NCI-H1105 treated with DMSO at 0.1 percent for 48 hours (cell line): ENCODE data around the gene PAK4.

ENCODE experiments used
- DNase-seq: peaks from one replicate; lab custom pipeline; 2025; lab: John Stamatoyannopoulos, UW

Gene PAK4

DNA sequence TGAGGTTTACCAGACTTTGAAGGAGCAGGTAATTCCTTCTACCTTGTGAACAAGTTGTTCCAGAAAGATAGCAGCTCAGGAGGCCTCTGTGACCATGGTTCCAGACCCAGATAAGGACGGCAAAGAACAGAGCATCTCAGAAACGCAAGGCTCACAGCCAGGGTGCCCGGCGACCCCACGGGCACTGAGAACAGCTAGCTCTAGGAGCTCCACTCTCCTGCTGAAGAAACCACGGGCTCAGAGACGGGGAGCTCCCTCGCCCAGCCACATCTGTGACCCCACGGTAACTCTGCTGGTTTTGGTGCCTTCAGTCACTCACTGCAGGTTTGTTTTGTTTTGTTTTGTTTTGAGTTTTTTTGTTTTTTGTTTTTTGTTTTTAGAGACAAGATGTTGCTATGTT lies 55.2 kb downstream of the PAK4 start:
- DNase-seq: no peak

DNA sequence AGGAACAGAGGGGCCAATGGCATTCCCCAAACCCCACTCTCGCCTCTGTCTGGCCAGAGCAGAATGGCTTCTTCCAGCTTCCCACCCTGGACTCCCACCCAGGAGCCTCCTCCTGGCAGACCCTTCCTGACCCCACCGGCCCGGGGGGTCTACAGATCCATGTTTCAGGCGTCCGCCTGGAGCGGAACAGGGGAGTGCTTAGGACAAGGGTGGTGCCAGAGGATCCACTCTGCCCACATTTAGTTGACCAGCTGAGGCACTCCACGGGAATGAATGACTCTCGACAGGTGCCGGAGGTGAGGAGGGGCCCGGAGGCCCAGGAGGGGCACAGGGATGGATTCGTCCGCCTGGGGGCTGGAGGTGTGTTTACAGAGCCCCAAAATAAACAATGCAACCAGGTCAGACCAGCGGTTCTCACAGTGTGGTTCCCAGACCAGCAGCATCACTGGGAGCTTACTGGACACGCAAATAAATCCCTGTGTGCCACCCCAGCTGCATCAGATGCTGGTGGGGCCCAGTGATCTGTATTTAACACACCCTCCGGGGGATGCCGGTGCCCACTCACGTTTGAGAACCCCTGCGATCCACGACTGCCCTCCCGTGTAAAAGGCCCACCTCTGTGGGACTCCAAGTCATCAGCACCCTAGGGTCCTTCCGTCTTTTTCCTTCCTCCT lies 56.1 kb downstream of the PAK4 start:
- no peak for DNase-seq

DNA sequence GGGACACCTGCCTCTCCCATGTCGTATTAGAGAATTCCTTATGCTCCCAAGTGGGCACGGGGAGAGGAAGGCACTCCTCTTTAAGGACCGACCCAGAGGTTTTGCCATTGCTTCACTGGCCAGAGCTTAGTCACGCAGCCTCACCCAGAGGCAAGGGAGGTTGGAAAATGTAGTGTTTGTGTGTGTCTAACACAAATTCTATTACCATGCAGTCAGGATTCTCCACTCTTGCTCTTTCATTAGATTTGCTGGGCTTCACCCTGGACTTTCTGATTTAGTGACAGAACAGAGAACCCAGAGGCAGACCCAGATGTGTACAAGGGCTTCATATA lies 56.6 kb downstream of the PAK4 start:
- no peak for DNase-seq

DNA sequence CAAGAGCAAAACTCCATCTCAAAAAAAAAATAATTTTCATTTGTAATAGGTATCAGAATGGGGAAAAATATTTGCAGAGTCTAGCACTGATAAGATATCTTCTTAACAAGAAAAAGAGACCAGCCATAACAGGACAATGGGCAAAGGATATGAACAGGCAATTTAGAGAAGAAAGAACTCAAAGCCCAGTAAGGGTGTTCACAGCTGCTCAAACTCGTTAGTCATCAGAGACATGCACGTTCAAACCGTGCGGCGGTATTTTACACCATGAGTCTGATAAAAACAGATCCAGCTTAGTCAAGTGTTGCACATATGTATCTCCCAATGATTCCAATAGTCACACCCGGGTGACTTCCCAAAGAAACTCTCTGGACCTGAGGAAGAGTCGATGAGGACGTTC lies 57.5 kb downstream of the PAK4 start:
- no peak for DNase-seq

DNA sequence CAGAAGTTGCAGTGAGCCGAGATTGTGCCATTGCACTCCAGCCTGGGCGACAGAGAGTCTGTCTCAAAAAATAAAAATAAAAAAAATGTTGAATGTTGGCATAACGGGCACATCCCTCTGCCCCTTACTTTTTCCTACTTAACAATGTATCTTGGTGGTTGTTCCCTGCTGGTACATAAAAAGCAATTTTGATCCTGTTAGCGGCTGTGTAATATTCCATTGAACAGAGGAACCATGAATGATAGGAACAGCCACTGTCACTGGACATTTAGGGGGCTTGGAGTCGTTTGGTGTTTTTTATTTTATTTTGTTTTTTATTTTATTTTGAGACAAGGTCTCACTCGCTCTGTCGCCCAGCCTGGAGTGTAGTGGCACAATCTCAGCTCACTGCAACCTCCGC lies 60.8 kb downstream of the PAK4 start:
- no peak for DNase-seq

GRCh38 chr19:39187552-39187943 lies 62.0 kb downstream of the PAK4 start:
- no peak for DNase-seq

DNA sequence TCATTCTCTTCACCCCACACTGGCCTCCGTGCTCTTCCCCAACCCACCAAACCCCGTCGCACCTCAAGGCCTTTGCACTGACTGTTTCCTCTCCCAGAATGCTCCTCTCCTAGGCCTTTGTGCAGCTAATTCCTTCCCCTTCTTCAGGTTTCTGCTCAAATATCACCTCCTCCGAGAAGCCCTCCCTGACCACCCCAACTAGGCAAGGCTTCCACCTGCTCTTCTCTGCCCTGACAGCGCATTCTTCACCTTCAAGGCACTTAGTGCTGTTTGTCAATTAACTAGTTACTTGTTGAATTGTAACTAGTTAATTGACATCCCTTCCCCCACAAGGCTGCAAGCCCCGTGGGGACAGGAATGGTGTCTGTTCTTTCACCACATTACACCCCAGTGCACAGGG lies 63.4 kb downstream of the PAK4 start:
- DNase-seq: no peak

DNA sequence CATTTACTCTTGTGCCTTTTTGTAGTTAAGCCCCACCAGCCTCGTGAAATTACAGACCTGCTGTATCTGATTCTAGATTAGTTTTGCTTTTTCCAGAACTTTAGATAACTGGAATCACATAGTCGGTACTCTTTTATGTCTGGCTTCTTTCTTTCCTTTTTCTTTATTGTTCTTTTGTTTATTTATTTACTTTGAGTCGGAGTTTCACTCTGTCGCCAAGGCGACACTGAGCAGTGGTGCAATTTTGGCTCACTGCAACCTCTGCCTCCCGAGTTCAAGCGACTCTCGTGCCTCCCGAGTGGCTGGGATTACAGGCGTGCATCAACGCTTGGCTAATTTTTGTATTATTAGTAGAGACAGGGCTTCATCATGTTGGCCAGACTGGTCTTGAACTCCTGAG lies 65.2 kb downstream of the PAK4 start:
- no peak for DNase-seq

GRCh38 chr19:39192846-39193245 lies 67.3 kb downstream of the PAK4 start:
- DNase-seq: no peak

DNA sequence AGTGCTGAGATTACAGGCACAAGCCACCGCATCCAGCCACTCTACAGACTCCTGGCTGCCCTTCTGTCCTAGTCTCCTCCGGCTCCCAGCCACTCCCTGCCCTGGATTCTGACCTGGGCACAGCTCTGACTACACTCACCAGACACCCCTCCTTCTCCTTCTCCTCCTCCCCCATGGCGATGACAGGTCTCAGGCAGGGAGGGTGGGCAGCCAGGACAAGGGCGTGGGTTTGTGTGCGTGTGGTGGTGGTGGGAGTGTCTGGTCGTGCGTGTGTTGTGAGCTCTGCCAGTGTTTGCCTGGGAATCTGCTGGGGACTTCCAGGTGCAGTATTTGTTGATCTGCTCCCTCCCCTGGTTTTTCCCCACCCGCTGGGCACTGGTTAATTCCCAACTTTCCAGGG lies 68.2 kb downstream of the PAK4 start:
- no peak for DNase-seq

DNA sequence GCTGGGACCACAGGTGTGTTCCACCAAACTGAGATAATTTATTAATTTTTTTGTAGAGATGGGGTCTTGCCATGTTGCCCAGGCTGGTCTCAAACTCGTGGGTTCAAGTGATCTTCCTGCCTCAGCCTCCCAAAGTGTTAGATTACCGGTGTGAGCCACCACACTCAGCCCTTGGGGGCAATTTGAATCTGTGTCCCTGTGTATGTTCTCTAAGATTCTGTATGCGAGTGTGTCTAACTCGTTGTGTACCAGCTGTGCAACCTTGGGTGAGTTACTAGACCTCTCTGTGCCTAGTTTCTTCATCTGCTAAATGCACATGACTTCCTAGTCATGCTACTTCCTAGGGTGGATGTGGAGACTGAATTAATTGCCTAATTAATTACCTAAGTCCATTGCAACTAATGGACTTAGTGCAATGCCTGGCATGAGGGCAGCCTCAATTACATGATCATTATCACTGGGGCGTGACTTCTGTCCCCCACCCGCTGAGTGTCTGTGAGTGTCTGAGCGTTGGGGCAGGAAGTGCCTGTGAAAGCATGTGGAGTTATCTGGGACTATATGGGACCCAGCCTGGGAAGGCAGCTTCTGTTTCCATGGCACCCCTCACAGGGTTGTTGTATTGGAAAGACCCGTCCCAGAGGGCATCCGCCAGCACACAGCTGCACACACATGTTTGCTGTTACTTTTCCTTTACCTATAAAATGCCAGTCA lies 69.4 kb downstream of the PAK4 start:
- no peak for DNase-seq

DNA sequence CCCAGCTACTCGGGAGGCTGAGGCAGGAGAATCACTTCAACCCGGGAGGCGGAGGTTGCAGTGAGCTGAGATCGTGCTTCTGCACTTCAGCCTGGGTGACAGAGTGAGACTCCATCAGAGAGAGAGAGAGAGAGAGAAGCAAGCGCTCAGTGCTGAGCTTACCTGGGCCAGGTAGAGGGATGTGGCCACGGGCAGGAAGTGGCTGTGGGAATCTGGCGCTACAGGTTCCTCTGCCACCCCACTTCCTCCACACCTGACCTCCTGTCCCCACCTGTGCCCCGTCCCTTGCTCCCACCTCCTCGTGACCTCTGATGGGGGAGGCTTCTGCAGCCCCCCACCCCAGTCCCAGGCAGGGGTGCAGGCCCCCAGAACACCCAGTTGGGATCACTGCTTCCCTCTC lies 70.2 kb downstream of the PAK4 start:
- DNase-seq: no peak

- no peak for DNase-seq
Observed at GRCh38 chr19:39196320-39196719, 70.7 kb downstream of the PAK4 start.

GRCh38 chr19:39196860-39197562 lies 71.4 kb downstream of the PAK4 start, which contains the start of gene NCCRP1:
NCCRP1 (plus strand) TSS chr19:39196964; CDS start chr19:39196983, 19 bp downstream.
- peak; percentile 24 for DNase-seq

DNA sequence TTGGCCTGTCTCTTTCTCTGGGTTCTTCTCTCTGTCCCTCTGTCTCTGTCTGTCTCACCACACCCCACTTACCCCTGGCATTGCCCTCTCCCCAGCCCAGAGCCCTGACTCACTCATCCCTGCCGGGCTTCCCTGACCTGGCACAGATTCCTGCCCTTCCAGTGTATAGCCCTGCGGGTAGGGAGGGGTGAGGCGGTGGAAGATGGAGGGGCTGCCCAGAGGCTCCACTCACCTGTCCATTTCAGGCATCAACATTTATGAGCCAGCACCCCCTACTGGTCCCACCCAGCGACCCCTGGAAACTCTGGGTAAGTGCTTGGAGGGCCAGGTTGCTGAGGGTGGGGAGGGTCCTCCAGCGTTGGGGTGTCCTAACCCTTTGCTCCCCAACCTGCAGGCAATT lies 72.2 kb downstream of the PAK4 start:
- no peak for DNase-seq

- DNase-seq: no peak
Observed at GRCh38 chr19:39199025-39199424, 73.4 kb downstream of the PAK4 start.

DNA sequence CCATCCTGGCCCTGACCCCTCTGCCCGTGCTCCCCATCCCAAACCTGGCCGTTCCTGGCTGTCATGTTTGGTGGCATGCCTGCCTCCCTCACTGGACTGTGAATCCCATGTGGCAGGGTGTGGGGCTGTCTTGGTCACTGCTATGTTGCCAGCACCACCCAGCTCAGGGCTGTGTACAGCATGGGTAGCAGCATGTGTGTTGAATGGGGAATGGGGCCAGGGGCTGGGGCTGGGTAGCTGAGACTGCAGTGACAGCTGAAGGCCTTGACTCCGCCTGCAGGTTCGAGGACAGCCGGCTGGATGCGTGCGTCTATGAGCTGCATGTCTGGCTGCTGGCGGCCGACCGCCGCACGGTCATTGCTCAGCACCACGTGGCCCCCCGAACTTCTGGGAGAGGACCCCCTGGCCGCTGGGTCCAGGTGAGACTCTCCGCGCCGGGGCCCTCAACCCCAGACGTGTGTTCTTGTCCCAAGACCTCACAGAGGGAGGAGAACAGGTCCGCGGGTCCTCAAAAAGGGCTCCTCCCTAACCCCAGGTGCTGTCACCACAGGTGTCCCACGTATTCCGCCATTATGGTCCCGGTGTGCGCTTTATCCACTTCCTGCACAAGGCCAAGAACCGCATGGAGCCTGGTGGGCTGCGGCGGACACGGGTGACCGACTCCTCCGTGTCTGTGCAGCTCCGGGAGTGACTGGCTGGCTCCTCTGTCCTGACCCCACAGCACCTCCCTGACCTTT lies 74.6 kb downstream of the PAK4 start:
- DNase-seq: no peak

GRCh38 chr19:39200803-39201115 lies 75.2 kb downstream of the PAK4 start:
- no peak for DNase-seq

DNA sequence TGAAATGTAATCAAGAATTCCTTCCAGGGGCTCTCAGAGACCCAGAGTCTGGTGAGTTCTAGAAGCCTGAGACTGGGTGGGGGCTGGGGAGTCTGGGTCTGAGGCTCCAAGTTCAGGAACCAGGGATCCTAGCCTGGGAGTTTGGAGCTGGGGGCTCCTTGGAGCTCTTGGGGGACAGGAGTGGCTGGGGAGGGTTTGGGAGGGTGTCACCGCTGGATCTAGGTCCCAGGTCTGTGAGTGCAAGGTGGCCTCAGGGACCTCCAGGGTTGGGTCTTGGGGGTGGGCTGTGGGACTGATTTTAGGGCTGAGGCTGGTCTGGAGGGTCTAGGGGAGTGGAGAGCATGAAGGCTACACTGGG lies 77.4 kb downstream of the PAK4 start:
- no peak for DNase-seq

- DNase-seq: no peak
Observed at GRCh38 chr19:39203372-39204341, 78.1 kb downstream of the PAK4 start, which contains the start of gene SYCN. SYCN (minus strand) TSS chr19:39204263; CDS start chr19:39204254, 9 bp downstream.

- no peak for DNase-seq
Observed at GRCh38 chr19:39205449-39205764, 79.8 kb downstream of the PAK4 start.

- no peak for DNase-seq
Observed at GRCh38 chr19:39206122-39206521, 80.5 kb downstream of the PAK4 start.
